ENCODE measurements around the gene NHLRC1. TPM values are rescaled to one million over a fixed set of nuclear protein-coding genes. Genes with fewer than 3 reads are reported as not detected.

NHLRC1 gene
- total RNA-seq, 1 donor, result 2.9 TPM

DNA sequence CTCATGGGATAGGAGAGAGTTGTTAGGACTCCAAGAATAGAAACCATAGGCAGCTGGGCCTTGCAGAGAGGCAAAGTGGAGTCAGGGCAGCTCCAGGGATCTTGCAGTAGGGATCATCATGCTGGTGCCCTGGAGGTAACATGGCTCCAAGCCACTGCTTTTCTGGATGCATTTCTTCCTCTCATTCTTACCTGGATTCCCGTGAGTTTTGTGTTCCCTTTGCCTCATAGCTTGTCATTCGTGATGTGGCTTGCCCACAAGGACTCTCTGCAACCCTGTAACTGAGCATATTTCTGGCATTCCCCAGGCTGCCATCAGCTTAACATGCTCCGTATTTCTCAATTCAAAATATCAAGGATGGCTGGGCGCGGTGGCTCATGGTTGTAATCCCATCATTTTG, 5.3 kb downstream of the NHLRC1 start:
- Histone ChIP-seq H3K79me2 (ENCODE audit: insufficient read depth, low read length) (peaks cover 9% of the 10 kb centered on the region), H3K4me2 (ENCODE audit: insufficient read depth, low read length) (no peak overlapping the region), H3K36me3 (ENCODE audit: insufficient read depth, low read length) (no peaks in the 10 kb centered on the region), H3K27me3 (ENCODE audit: insufficient read depth, low read length) (no peaks in the 10 kb centered on the region), H3K9me3 (ENCODE audit: low read depth, low read length) (no peaks in the 10 kb centered on the region), H3K4me3 (ENCODE audit: insufficient read depth, low read length) (no peak overlapping the region), H3K4me1 (ENCODE audit: insufficient read depth, low read length) (peaks cover 1% of the 10 kb centered on the region), H4K20me1 (ENCODE audit: insufficient read depth, low read length) (no peaks in the 10 kb centered on the region), H3K27ac (ENCODE audit: low read depth, low read length) (no peak overlapping the region), H2AFZ (ENCODE audit: low read length) (no peak overlapping the region)
- TF ChIP-seq, protein P1, sequence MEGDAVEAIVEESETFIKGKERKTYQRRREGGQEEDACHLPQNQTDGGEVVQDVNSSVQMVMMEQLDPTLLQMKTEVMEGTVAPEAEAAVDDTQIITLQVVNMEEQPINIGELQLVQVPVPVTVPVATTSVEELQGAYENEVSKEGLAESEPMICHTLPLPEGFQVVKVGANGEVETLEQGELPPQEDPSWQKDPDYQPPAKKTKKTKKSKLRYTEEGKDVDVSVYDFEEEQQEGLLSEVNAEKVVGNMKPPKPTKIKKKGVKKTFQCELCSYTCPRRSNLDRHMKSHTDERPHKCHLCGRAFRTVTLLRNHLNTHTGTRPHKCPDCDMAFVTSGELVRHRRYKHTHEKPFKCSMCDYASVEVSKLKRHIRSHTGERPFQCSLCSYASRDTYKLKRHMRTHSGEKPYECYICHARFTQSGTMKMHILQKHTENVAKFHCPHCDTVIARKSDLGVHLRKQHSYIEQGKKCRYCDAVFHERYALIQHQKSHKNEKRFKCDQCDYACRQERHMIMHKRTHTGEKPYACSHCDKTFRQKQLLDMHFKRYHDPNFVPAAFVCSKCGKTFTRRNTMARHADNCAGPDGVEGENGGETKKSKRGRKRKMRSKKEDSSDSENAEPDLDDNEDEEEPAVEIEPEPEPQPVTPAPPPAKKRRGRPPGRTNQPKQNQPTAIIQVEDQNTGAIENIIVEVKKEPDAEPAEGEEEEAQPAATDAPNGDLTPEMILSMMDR (IDR thresholded peaks at IDR 0.05; ENCODE audit: extremely low read depth, low read depth, low read length), result no peak
- DNase-seq (ENCODE audit: insufficient read length, low spot score, missing footprints), result no peak

- no peak for DNase-seq (ENCODE audit: insufficient read length, low spot score, missing footprints)
- H3K4me1 ChIP-seq (ENCODE audit: insufficient read depth, low read length), result no peaks in the 10 kb centered on the region
- no peak overlapping the region for H3K27ac ChIP-seq (ENCODE audit: low read depth, low read length)
- H3K79me2 ChIP-seq (ENCODE audit: insufficient read depth, low read length), result no peaks in the 10 kb centered on the region
- no peak overlapping the region for H2AFZ ChIP-seq (ENCODE audit: low read length)
- no peaks in the 10 kb centered on the region for H4K20me1 ChIP-seq (ENCODE audit: insufficient read depth, low read length)
- H3K36me3 ChIP-seq (ENCODE audit: insufficient read depth, low read length), result no peaks in the 10 kb centered on the region
- TF ChIP-seq, protein P1 (IDR thresholded peaks at IDR 0.05; ENCODE audit: extremely low read depth, low read depth, low read length), result no peak
- H3K27me3 ChIP-seq (ENCODE audit: insufficient read depth, low read length), result no peaks in the 10 kb centered on the region
- no peaks in the 10 kb centered on the region for H3K9me3 ChIP-seq (ENCODE audit: low read depth, low read length)
- H3K4me2 ChIP-seq (ENCODE audit: insufficient read depth, low read length), result no peak overlapping the region
- no peak overlapping the region for H3K4me3 ChIP-seq (ENCODE audit: insufficient read depth, low read length)
Measured at GRCh38 chr6:18115356-18115755, 7.1 kb downstream of the NHLRC1 start.

- TF ChIP-seq, protein P1 (IDR thresholded peaks at IDR 0.05; ENCODE audit: extremely low read depth, low read depth, low read length), result no peak
- H3K36me3 ChIP-seq (ENCODE audit: insufficient read depth, low read length), result no peaks in the 10 kb centered on the region
- H3K9me3 ChIP-seq (ENCODE audit: low read depth, low read length), result no peaks in the 10 kb centered on the region
- no peak overlapping the region for H3K4me3 ChIP-seq (ENCODE audit: insufficient read depth, low read length)
- no peak overlapping the region for H3K4me2 ChIP-seq (ENCODE audit: insufficient read depth, low read length)
- H3K27ac ChIP-seq (ENCODE audit: low read depth, low read length), result no peak overlapping the region
- no peaks in the 10 kb centered on the region for H3K4me1 ChIP-seq (ENCODE audit: insufficient read depth, low read length)
- H3K27me3 ChIP-seq (ENCODE audit: insufficient read depth, low read length), result no peaks in the 10 kb centered on the region
- no peaks in the 10 kb centered on the region for H3K79me2 ChIP-seq (ENCODE audit: insufficient read depth, low read length)
- no peak for DNase-seq (ENCODE audit: insufficient read length, low spot score, missing footprints)
- H2AFZ ChIP-seq (ENCODE audit: low read length), result no peak overlapping the region
- no peaks in the 10 kb centered on the region for H4K20me1 ChIP-seq (ENCODE audit: insufficient read depth, low read length)
Measured at GRCh38 chr6:18110162-18110561, 12.3 kb downstream of the NHLRC1 start.

DNA sequence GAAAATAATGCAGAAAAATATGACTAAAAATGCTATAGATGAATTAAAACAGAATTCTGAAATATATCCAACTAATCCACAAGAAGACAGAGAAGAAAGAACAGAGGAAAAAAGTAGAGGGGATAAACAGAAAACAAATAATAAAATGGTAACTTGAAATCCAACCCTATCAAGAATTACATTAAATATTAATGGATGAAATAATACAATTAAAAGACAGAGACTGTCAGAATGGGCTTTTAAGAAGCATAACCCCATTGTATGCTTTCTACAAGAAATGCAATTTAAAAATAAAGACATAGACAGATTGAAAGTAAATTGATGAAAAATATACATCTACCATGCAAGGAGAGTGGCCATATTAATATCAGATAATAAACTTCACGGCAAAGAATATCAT, 15.4 kb downstream of the NHLRC1 start:
- no peak for DNase-seq (ENCODE audit: insufficient read length, low spot score, missing footprints)
- no peaks in the 10 kb centered on the region for H3K9me3 ChIP-seq (ENCODE audit: low read depth, low read length)
- no peak overlapping the region for H3K4me2 ChIP-seq (ENCODE audit: insufficient read depth, low read length)
- no peaks in the 10 kb centered on the region for H3K79me2 ChIP-seq (ENCODE audit: insufficient read depth, low read length)
- H3K27me3 ChIP-seq (ENCODE audit: insufficient read depth, low read length), result no peaks in the 10 kb centered on the region
- H4K20me1 ChIP-seq (ENCODE audit: insufficient read depth, low read length), result no peaks in the 10 kb centered on the region
- H3K36me3 ChIP-seq (ENCODE audit: insufficient read depth, low read length), result no peaks in the 10 kb centered on the region
- no peak overlapping the region for H2AFZ ChIP-seq (ENCODE audit: low read length)
- TF ChIP-seq, protein P1 (IDR thresholded peaks at IDR 0.05; ENCODE audit: extremely low read depth, low read depth, low read length), result no peak
- H3K4me3 ChIP-seq (ENCODE audit: insufficient read depth, low read length), result no peak overlapping the region
- no peaks in the 10 kb centered on the region for H3K4me1 ChIP-seq (ENCODE audit: insufficient read depth, low read length)
- H3K27ac ChIP-seq (ENCODE audit: low read depth, low read length), result no peak overlapping the region

All from osteoblast (primary cell).